ENCODE measurements around the gene NKIRAS2. TPM values are rescaled to one million over a fixed set of nuclear protein-coding genes. Genes with fewer than 3 reads are reported as not detected.
A peak's percentile ranks its signal among the peaks of the same experiment; 100 is the strongest.

Gene NKIRAS2
- total and polyA plus RNA-seq, 2 of the 13 experiments (the other 11 are each of a cell fraction or from before 2014, with no cell fraction given) = 27.9 to 42.0 TPM

DNA sequence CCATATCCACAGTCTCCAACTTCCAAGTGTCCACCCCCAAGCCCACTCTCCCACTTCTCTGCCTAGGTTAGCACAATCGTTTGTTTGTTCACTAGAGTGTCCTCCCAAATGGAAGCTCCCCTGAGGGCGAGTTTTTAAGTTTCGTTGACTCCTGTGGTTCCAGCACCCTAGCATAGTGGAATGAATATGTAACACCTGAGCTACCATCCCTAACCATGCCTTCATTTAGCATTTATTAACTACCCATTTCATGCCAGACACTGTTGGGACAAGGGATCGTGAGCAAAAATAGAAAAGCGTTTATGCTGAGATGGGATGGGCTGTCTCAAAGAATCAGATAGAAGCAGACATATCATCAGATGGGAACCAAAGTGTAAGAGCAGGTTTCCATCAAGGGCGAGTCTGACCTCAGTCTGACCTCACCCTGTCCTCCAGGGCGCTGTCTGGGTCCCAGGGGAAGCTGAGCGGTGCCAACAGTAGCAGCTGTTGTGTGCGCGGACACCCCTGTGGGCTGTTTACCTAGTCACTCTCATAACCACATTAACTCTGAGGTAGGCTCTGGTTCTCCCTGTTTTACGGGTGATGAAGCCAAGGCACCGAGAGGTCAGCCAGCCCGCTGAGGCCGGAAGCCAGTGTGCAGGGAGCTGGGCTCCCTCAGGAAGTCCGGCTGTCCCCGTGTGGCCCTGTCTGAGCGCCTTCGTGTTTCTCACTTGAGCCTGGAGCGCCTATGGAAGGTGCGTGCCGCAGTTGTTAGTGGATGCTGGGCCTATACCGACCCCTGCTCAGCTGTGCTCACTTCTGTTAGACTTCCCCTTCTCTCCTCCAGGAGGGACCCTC, 47.1 kb upstream of the NKIRAS2 start (continued):
- TF ChIP-seq, protein P1, sequence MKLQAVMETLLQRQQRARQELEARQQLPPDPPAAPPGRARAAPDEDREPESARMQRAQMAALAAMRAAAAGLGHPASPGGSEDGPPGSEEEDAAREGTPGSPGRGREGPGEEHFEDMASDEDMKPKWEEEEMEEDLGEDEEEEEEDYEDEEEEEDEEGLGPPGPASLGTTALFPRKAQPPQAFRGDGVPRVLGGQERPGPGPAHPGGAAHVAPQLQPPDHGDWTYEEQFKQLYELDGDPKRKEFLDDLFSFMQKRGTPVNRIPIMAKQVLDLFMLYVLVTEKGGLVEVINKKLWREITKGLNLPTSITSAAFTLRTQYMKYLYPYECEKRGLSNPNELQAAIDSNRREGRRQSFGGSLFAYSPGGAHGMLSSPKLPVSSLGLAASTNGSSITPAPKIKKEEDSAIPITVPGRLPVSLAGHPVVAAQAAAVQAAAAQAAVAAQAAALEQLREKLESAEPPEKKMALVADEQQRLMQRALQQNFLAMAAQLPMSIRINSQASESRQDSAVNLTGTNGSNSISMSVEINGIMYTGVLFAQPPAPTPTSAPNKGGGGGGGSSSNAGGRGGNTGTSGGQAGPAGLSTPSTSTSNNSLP (IDR thresholded peaks at IDR 0.05; ENCODE audit: low read depth, low read length) = no peak
- TF ChIP-seq CEBPG (CRISPR knock-in tag; IDR thresholded peaks at IDR 0.05) (no peak), ZNF17 (CRISPR knock-in tag; IDR thresholded peaks at IDR 0.05) (no peak), ZNF766 (CRISPR knock-in tag; IDR thresholded peaks at IDR 0.05; ENCODE audit: borderline replicate concordance) (no peak)

DNA sequence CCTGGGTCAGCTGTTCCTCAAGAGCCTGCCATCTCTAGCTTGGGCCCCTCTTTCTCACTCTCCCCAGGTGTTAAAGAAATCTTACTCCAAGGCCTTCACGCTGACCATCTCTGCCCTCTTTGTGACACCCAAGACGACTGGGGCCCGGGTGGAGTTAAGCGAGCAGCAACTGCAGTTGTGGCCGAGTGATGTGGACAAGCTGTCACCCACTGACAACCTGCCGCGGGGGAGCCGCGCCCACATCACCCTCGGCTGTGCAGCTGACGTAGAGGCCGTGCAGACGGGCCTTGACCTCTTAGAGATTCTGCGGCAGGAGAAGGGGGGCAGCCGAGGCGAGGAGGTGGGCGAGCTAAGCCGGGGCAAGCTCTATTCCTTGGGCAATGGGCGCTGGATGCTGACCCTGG, 46.5 kb upstream of the NKIRAS2 start:
- intact Hi-C loops (cut with micrococcal nuclease; ENCODE audit: unreplicated experiment) = no loop called here
- no peak for DNase-seq (ENCODE audit: low spot score)
- Histone ChIP-seq H2AFZ (ENCODE audit: low read length) (no peak overlapping the region), H3K4me1 (ENCODE audit: insufficient read depth, low read length) (peaks cover 32% of the 10 kb centered on the region), H3K27me3 (ENCODE audit: control insufficient read depth in 1 of 2, insufficient read depth in 2 of 2, low read length in 2 of 2) (no peaks in the 10 kb centered on the region), H4K20me1 (ENCODE audit: insufficient read depth, low read length) (peaks cover 12% of the 10 kb centered on the region; the same call in 1 of the 2 replicates), H3K4me3 (replicated peaks in 1 of 3; ENCODE audit: insufficient read depth in 1 of 3, low read depth in 2 of 3, low read length in 3 of 3) (no peak overlapping the region), H3K9ac (ENCODE audit: insufficient read depth, low read depth, low read length) (no peak overlapping the region), H3K27ac (ENCODE audit: extremely low read length, insufficient read depth, low read length) (no peak overlapping the region), H3K4me2 (ENCODE audit: low read depth, low read length) (no peak overlapping the region), H3K79me2 (ENCODE audit: insufficient read depth, low read length) (peaks cover 23% of the 10 kb centered on the region), H3K36me3 (replicated peaks in 1 of 2; ENCODE audit: control insufficient read depth in 1 of 2, insufficient read depth in 2 of 2, low read length in 2 of 2) (peaks cover 49 to 84% of the 10 kb centered on the region in 2 experiments), H3K9me3 (ENCODE audit: low read length) (no peaks in the 10 kb centered on the region)
- ChIA-PET POLR2A (interaction anchor here (0.6 to 4.1 kb wide), 7 partner anchors 7 to 149 kb away, joined by 3 to 38 read pairs (median 12); partner anchors contain the start of genes CNP and DNAJC7), CTCF (ENCODE audit: low intra/inter-chr PET ratio, low total read pairs) (no interaction called here)
- TF ChIP-seq ZNF768 (CRISPR knock-in tag; IDR thresholded peaks at IDR 0.05) = 0 out of 2 replicates have a peak, but pooled peaks have one; percentile 13
- TF ChIP-seq CENPT (CRISPR knock-in tag; IDR thresholded peaks at IDR 0.05; ENCODE audit: low read depth) = 0 out of 2 replicates have a peak, but pooled peaks have one; percentile 36
- TF ChIP-seq RBM22 (optimal IDR thresholded peaks at IDR 0.05; ENCODE audit: low read length) = peak; percentile 73
- peak; percentile 80 for TF ChIP-seq RBFOX2 (IDR thresholded peaks at IDR 0.05; ENCODE audit: low read depth, low read length)
- TF ChIP-seq GABPB1 (CRISPR knock-in tag; IDR thresholded peaks at IDR 0.05) = no peak
- no peak for TF ChIP-seq IKZF1 (IDR thresholded peaks at IDR 0.05)
- no peak for TF ChIP-seq ZNF253 (CRISPR knock-in tag; IDR thresholded peaks at IDR 0.05; ENCODE audit: borderline replicate concordance)
- TF ChIP-seq BORCS8-MEF2B (CRISPR knock-in tag; IDR thresholded peaks at IDR 0.05) = peak; percentile 54; the same call in 1 of the 2 replicates
- TF ChIP-seq POLR2G (IDR thresholded peaks at IDR 0.05; ENCODE audit: low read depth, low read length) = 0 out of 2 replicates have a peak, but pooled peaks have one; percentile 1
- no peak; a peak in 2 of 4 replicates for TF ChIP-seq POLR2A (IDR thresholded peaks at IDR 0.05; ENCODE audit: insufficient read depth in 1 of 2, low read depth in 2 of 2, low read length in 2 of 2)
- no peak for TF ChIP-seq GLI4 (CRISPR knock-in tag; IDR thresholded peaks at IDR 0.05; ENCODE audit: borderline replicate concordance)
- TF ChIP-seq AGO2 (optimal IDR thresholded peaks at IDR 0.05; ENCODE audit: low read depth, low read length) = peak; percentile 98
- BruUV-seq (replicated peaks) = no TSS peak
- WGBS (ENCODE audit: low lambda C conversion rate) = 99% methylated on average over 19 of the region's 19 CpGs
- in situ Hi-C loops (cut with HindIII; ENCODE audit: extremely low pct_ligation_motif_present, low pct_unique_long_range_greater_than_20kb) = no loop called here
- FAIRE-seq = no peak
- no peak for ATAC-seq

Measured in HepG2 (cell line).